SK-N-SH (cell line): ENCODE measurements around the gene ZAR1L. TPM values are rescaled to one million over a fixed set of nuclear protein-coding genes. Genes with fewer than 3 reads are reported as not detected.

Source experiments
- CTCF ChIA-PET: fragments of 300-600, 350-600 bp; formaldehyde crosslinking; extraction: SDS; loops from one replicate; lab custom pipeline; 2021; lab: Yijun Ruan, JAX
- POLR2A ChIA-PET: fragments of 350-600 bp; sonication (Branson Sonifier 250); formaldehyde crosslinking; extraction: SDS; loops from one replicate; lab custom pipeline; 2020; ENCODE audit warnings: antibody characterized with exemption, inconsistent platforms; lab: Yijun Ruan, JAX
- DNase-seq: peaks from one replicate; pipeline ENCODE4 v3.0.0; 2012
- H2AFZ ChIP-seq: fragments of 200-600 bp; sonication (generic); 2 replicates; pipeline ENCODE4 v1.8.1; 2016; ENCODE audit warnings: antibody characterized with exemption, mild to moderate bottlenecking, low read depth
- H3F3A ChIP-seq: fragments of 200-600 bp; sonication (generic); replicated peaks from 2 replicates; pipeline ENCODE3; 2016; ENCODE audit warnings: antibody characterized with exemption, mild to moderate bottlenecking; ENCODE audit not compliant: insufficient read depth
- H3K27ac ChIP-seq, 2 experiments: fragments of 200-500 bp in 1 of 2; fragments of 200-600 bp in 1 of 2; sonication (Bioruptor generic) in 1 of 2; sonication (generic), shearing (Covaris generic) in 1 of 2; 2 replicates each; pipeline versions ENCODE4 v1.5.1 to v1.6.1; 2014 to 2016; ENCODE audit warnings: low read depth in 2 of 2, inconsistent platforms in 1 of 2, low read length in 1 of 2, mild to moderate bottlenecking in 1 of 2, mixed read lengths in 1 of 2
- H3K27me3 ChIP-seq: fragments of 200-600 bp; sonication (generic), shearing (Covaris generic); 2 replicates; pipeline ENCODE4 v1.6.1; 2016; ENCODE audit warnings: mixed run types; ENCODE audit not compliant: insufficient read depth
- H3K36me3 ChIP-seq, 2 experiments: fragments of 200-500 bp in 1 of 2; fragments of 200-600 bp in 1 of 2; sonication (Bioruptor generic) in 1 of 2; sonication (generic) in 1 of 2; replicated peaks in 1 of 2; 2 replicates each; pipeline versions ENCODE3 to v1.5.1; 2014 to 2016; ENCODE audit warnings: low read length in 1 of 2, mild to moderate bottlenecking in 1 of 2; ENCODE audit not compliant: insufficient read depth in 2 of 2, control insufficient read depth in 1 of 2
- H3K4me1 ChIP-seq, 2 experiments: fragments of 200-500 bp in 1 of 2; fragments of 200-600 bp in 1 of 2; sonication (Bioruptor generic) in 1 of 2; sonication (generic), shearing (Covaris generic) in 1 of 2; 2 replicates each; pipeline versions ENCODE4 v1.5.1 to v1.6.1; 2014 to 2016; ENCODE audit warnings: low read depth in 1 of 2, low read length in 1 of 2, mixed run types in 1 of 2; ENCODE audit not compliant: insufficient read depth in 2 of 2, control insufficient read depth in 1 of 2
- H3K4me2 ChIP-seq: fragments of 200-600 bp; sonication (generic), shearing (Covaris generic); 2 replicates; pipeline ENCODE4 v1.6.1; 2017; ENCODE audit warnings: mixed run types
- H3K4me3 ChIP-seq, 2 experiments: fragments of 200-500 bp in 1 of 2; fragments of 200-600 bp in 1 of 2; sonication (Bioruptor generic) in 1 of 2; sonication (generic), shearing (Covaris generic) in 1 of 2; 2 replicates each; pipeline versions ENCODE4 v1.5.1 to v1.8.1; 2014 to 2016; ENCODE audit warnings: low read depth in 2 of 2, inconsistent platforms in 1 of 2, low read length in 1 of 2, mild to moderate bottlenecking in 1 of 2, mixed read lengths in 1 of 2, moderate library complexity in 1 of 2
- H3K79me2 ChIP-seq: fragments of 200-600 bp; sonication (generic); 2 replicates; pipeline ENCODE4 v1.8.1; 2017; ENCODE audit warnings: mild to moderate bottlenecking; ENCODE audit not compliant: insufficient read depth
- H3K9ac ChIP-seq: fragments of 200-600 bp; sonication (generic); 2 replicates; pipeline ENCODE4 v1.6.1; 2017; ENCODE audit warnings: mixed run types
- H3K9me2 ChIP-seq: fragments of 200-600 bp; sonication (generic); 2 replicates; pipeline ENCODE4 v1.6.1; 2017; ENCODE audit warnings: mixed run types
- H3K9me3 ChIP-seq: fragments of 200-600 bp; sonication (generic); 2 replicates; pipeline ENCODE4 v1.6.1; 2017; ENCODE audit warnings: mixed run types, mild to moderate bottlenecking, moderate library complexity
- H4K20me1 ChIP-seq: fragments of 200-600 bp; sonication (generic); 2 replicates; pipeline ENCODE4 v1.6.1; 2017; ENCODE audit warnings: mild to moderate bottlenecking, mixed run types; ENCODE audit not compliant: insufficient read depth
- EZH2phosphoT487 ChIP-seq: fragments of 200-600 bp; sonication (generic); IDR thresholded peaks from 2 replicates; pipeline ENCODE4 v1.6.1; 2017; ENCODE audit warnings: low read depth, mixed run types, mild to moderate bottlenecking, antibody characterized with exemption, moderate library complexity, borderline replicate concordance
- FOXJ3 ChIP-seq: sonication (generic); formaldehyde crosslinking; IDR thresholded peaks from 2 replicates; pipeline ENCODE4 v1.5.1; 2020; ENCODE audit warnings: mild to moderate bottlenecking, missing genetic modification reagents
- FOXM1 ChIP-seq: IDR thresholded peaks from 2 replicates; pipeline ENCODE4 v1.4.0; 2012; ENCODE audit warnings: low read depth, mild to moderate bottlenecking
- GATA2 ChIP-seq: sonication (generic); formaldehyde crosslinking; IDR thresholded peaks from 2 replicates; pipeline ENCODE4 v1.5.0; 2020; ENCODE audit warnings: mild to moderate bottlenecking, missing genetic modification reagents
- JUND ChIP-seq: IDR thresholded peaks from 2 replicates; pipeline ENCODE4 v1.4.0; 2012
- NRF1 ChIP-seq: IDR thresholded peaks from 2 replicates; pipeline ENCODE4 v1.6.1; 2012; ENCODE audit warnings: low read depth, mild to moderate bottlenecking, low read length
- RFX5 ChIP-seq: IDR thresholded peaks from 2 replicates; pipeline ENCODE4 v1.6.1; 2012; ENCODE audit warnings: mild to moderate bottlenecking, improper control_type of control experiment, low read length
- RXRA ChIP-seq: IDR thresholded peaks from 2 replicates; pipeline ENCODE4 v1.4.0; 2012; ENCODE audit warnings: low read depth, mild to moderate bottlenecking, borderline replicate concordance
- SMC3 ChIP-seq: IDR thresholded peaks from 2 replicates; pipeline ENCODE4 v1.6.1; 2012; ENCODE audit warnings: low read depth, low read length, improper control_type of control experiment
- TAF1 ChIP-seq: IDR thresholded peaks from 2 replicates; pipeline ENCODE4 v1.6.1; 2012; ENCODE audit warnings: low read depth, mild to moderate bottlenecking, low read length, moderate library complexity, borderline replicate concordance
- TCF12 ChIP-seq: IDR thresholded peaks from 2 replicates; pipeline ENCODE4 v1.4.0; 2012
- TEAD4 ChIP-seq: IDR thresholded peaks from 2 replicates; pipeline ENCODE4 v1.4.0; 2012; ENCODE audit warnings: mild to moderate bottlenecking, borderline replicate concordance; ENCODE audit not compliant: insufficient read depth
- YY1 ChIP-seq: IDR thresholded peaks from 2 replicates; pipeline ENCODE4 v1.4.0; 2012; ENCODE audit warnings: low read depth, mild to moderate bottlenecking
- WGBS: methylation state at CpG from one replicate; pipeline ENCODE4 v1.1.6; 2017; ENCODE audit warnings: low lambda C conversion rate; 5-methylcytosine and 5-hydroxymethylcytosine counted together
- polyA plus RNA-seq, 3 experiments: library from polyadenylated mRNA; depleted of rRNA; stranded (reverse); fragments of >200 nt; gene quantifications; 2 replicates each; pipeline ENCODE4 v1.2.3, GENCODE V29; 2012
- TF ChIP-seq, protein P1 (sequence below): IDR thresholded peaks from 2 replicates; pipeline ENCODE4 v1.4.0; 2012; ENCODE audit warnings: low read depth, borderline replicate concordance
- TF ChIP-seq, protein P2 (sequence below): fragments of 200-600 bp; sonication (generic); IDR thresholded peaks from 2 replicates; pipeline ENCODE4 v1.6.1; 2017; ENCODE audit warnings: antibody characterized with exemption, mild to moderate bottlenecking, moderate library complexity
- TF ChIP-seq, protein P3 (sequence below): fragments of 150-350 bp; IDR thresholded peaks from 2 replicates; pipeline ENCODE4 v1.6.1; 2017; ENCODE audit warnings: antibody characterized with exemption, low read length, low read depth, borderline replicate concordance
- TF ChIP-seq, protein P4 (sequence below): IDR thresholded peaks from 2 replicates; pipeline ENCODE4 v1.4.0; 2012; ENCODE audit warnings: low read depth, borderline replicate concordance
- TF ChIP-seq, protein P5 (sequence below): IDR thresholded peaks from 2 replicates; pipeline ENCODE4 v1.6.1; 2012; ENCODE audit warnings: mild to moderate bottlenecking, low read depth, low read length, moderate library complexity
- TF ChIP-seq, protein P6 (sequence below): IDR thresholded peaks from 2 replicates; pipeline ENCODE4 v1.4.0; 2012; ENCODE audit warnings: low read depth
- TF ChIP-seq, protein P7 (sequence below): IDR thresholded peaks from 2 replicates; pipeline ENCODE4; 2012

The ZAR1L gene
- polyA plus RNA-seq, 1 of the 3 experiments (the other 2 are of a cell fraction): 0.07 TPM

DNA sequence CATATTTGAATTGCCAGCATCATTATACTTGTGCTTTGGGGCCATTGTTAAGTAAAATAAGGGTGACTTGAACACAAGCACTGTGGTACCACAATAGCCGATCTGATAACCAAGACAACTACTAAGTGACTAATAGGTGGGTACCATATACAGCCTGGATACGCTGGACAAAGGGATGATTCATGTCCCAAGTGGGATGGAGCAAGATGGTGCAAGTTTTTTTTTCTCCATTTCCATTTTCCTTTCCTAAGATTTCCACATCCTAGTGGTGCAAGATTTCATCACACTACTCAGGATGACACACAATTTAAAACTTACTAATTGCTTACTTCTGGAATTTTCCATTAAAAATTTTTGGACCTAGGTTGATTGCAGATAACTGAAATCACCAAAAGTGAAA, 15.3 kb upstream of the ZAR1L start:
- Histone ChIP-seq H2AFZ (no peak overlapping the region), H3K4me1 (no peaks in the 10 kb centered on the region), H3K36me3 (peaks cover 0 to 40% of the 10 kb centered on the region in 2 experiments), H4K20me1 (no peaks in the 10 kb centered on the region), H3K9me3 (no peaks in the 10 kb centered on the region), H3K9ac (no peak overlapping the region), H3K79me2 (peaks cover 11% of the 10 kb centered on the region; the same call in 1 of the 2 replicates), H3K4me2 (no peak overlapping the region), H3F3A (peaks cover 5% of the 10 kb centered on the region), H3K27ac (no peak overlapping the region), H3K4me3 (no peak overlapping the region), H3K27me3 (no peaks in the 10 kb centered on the region), H3K9me2 (no peaks in the 10 kb centered on the region)
- WGBS: 76% methylated on average over 2 of the region's 2 CpGs
- TF ChIP-seq, protein P1, sequence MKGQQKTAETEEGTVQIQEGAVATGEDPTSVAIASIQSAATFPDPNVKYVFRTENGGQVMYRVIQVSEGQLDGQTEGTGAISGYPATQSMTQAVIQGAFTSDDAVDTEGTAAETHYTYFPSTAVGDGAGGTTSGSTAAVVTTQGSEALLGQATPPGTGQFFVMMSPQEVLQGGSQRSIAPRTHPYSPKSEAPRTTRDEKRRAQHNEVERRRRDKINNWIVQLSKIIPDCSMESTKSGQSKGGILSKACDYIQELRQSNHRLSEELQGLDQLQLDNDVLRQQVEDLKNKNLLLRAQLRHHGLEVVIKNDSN: no peak
- TF ChIP-seq, protein P2, sequence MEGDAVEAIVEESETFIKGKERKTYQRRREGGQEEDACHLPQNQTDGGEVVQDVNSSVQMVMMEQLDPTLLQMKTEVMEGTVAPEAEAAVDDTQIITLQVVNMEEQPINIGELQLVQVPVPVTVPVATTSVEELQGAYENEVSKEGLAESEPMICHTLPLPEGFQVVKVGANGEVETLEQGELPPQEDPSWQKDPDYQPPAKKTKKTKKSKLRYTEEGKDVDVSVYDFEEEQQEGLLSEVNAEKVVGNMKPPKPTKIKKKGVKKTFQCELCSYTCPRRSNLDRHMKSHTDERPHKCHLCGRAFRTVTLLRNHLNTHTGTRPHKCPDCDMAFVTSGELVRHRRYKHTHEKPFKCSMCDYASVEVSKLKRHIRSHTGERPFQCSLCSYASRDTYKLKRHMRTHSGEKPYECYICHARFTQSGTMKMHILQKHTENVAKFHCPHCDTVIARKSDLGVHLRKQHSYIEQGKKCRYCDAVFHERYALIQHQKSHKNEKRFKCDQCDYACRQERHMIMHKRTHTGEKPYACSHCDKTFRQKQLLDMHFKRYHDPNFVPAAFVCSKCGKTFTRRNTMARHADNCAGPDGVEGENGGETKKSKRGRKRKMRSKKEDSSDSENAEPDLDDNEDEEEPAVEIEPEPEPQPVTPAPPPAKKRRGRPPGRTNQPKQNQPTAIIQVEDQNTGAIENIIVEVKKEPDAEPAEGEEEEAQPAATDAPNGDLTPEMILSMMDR: no peak
- TF ChIP-seq NRF1: no peak
- TF ChIP-seq, protein P3, sequence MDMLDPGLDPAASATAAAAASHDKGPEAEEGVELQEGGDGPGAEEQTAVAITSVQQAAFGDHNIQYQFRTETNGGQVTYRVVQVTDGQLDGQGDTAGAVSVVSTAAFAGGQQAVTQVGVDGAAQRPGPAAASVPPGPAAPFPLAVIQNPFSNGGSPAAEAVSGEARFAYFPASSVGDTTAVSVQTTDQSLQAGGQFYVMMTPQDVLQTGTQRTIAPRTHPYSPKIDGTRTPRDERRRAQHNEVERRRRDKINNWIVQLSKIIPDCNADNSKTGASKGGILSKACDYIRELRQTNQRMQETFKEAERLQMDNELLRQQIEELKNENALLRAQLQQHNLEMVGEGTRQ: no peak
- TF ChIP-seq, protein P4, sequence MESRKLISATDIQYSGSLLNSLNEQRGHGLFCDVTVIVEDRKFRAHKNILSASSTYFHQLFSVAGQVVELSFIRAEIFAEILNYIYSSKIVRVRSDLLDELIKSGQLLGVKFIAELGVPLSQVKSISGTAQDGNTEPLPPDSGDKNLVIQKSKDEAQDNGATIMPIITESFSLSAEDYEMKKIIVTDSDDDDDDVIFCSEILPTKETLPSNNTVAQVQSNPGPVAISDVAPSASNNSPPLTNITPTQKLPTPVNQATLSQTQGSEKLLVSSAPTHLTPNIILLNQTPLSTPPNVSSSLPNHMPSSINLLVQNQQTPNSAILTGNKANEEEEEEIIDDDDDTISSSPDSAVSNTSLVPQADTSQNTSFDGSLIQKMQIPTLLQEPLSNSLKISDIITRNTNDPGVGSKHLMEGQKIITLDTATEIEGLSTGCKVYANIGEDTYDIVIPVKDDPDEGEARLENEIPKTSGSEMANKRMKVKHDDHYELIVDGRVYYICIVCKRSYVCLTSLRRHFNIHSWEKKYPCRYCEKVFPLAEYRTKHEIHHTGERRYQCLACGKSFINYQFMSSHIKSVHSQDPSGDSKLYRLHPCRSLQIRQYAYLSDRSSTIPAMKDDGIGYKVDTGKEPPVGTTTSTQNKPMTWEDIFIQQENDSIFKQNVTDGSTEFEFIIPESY: no peak
- TF ChIP-seq RFX5: no peak
- TF ChIP-seq, protein P5, sequence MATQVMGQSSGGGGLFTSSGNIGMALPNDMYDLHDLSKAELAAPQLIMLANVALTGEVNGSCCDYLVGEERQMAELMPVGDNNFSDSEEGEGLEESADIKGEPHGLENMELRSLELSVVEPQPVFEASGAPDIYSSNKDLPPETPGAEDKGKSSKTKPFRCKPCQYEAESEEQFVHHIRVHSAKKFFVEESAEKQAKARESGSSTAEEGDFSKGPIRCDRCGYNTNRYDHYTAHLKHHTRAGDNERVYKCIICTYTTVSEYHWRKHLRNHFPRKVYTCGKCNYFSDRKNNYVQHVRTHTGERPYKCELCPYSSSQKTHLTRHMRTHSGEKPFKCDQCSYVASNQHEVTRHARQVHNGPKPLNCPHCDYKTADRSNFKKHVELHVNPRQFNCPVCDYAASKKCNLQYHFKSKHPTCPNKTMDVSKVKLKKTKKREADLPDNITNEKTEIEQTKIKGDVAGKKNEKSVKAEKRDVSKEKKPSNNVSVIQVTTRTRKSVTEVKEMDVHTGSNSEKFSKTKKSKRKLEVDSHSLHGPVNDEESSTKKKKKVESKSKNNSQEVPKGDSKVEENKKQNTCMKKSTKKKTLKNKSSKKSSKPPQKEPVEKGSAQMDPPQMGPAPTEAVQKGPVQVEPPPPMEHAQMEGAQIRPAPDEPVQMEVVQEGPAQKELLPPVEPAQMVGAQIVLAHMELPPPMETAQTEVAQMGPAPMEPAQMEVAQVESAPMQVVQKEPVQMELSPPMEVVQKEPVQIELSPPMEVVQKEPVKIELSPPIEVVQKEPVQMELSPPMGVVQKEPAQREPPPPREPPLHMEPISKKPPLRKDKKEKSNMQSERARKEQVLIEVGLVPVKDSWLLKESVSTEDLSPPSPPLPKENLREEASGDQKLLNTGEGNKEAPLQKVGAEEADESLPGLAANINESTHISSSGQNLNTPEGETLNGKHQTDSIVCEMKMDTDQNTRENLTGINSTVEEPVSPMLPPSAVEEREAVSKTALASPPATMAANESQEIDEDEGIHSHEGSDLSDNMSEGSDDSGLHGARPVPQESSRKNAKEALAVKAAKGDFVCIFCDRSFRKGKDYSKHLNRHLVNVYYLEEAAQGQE: no peak
- no peak for TF ChIP-seq YY1
- TF ChIP-seq EZH2phosphoT487: no peak
- TF ChIP-seq TCF12: no peak
- TF ChIP-seq, protein P6, sequence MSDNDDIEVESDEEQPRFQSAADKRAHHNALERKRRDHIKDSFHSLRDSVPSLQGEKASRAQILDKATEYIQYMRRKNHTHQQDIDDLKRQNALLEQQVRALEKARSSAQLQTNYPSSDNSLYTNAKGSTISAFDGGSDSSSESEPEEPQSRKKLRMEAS: no peak
- TF ChIP-seq TAF1: no peak
- TF ChIP-seq RXRA: no peak
- TF ChIP-seq, protein P7, sequence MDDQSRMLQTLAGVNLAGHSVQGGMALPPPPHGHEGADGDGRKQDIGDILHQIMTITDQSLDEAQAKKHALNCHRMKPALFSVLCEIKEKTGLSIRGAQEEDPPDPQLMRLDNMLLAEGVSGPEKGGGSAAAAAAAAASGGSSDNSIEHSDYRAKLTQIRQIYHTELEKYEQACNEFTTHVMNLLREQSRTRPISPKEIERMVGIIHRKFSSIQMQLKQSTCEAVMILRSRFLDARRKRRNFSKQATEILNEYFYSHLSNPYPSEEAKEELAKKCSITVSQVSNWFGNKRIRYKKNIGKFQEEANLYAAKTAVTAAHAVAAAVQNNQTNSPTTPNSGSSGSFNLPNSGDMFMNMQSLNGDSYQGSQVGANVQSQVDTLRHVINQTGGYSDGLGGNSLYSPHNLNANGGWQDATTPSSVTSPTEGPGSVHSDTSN: no peak
- no peak for TF ChIP-seq GATA2
- no peak for TF ChIP-seq FOXJ3
- no peak for TF ChIP-seq TEAD4
- TF ChIP-seq SMC3: no peak
- TF ChIP-seq JUND: no peak
- TF ChIP-seq FOXM1: no peak
- ChIA-PET CTCF (no interaction called here), POLR2A (no interaction called here)
- no peak for DNase-seq
